Keratinocyte (primary cell): ENCODE results near the gene SLC29A1.

Experiments used
- EZH2 ChIP-seq: IDR thresholded peaks from one replicate; pipeline ENCODE4 v1.6.1; 2012; ENCODE audit warnings: inconsistent platforms, mild to moderate bottlenecking, low read length, moderate library complexity
- TF ChIP-seq, protein P1 (sequence below), 3 experiments: IDR thresholded peaks in 1 of 3; conservative IDR thresholded peaks in 1 of 3; optimal IDR thresholded peaks in 1 of 3; 2 replicates in 2 of 3; 3 replicates in 1 of 3; pipeline versions ENCODE3 to v1.5.1; 2011; ENCODE audit warnings: low read length in 3 of 3, mild to moderate bottlenecking in 3 of 3, moderate library complexity in 2 of 3, control low read depth in 1 of 3, inconsistent platforms in 1 of 3; ENCODE audit not compliant: insufficient read depth in 2 of 3; ENCODE audit errors: extremely low read depth in 1 of 3

DNA sequence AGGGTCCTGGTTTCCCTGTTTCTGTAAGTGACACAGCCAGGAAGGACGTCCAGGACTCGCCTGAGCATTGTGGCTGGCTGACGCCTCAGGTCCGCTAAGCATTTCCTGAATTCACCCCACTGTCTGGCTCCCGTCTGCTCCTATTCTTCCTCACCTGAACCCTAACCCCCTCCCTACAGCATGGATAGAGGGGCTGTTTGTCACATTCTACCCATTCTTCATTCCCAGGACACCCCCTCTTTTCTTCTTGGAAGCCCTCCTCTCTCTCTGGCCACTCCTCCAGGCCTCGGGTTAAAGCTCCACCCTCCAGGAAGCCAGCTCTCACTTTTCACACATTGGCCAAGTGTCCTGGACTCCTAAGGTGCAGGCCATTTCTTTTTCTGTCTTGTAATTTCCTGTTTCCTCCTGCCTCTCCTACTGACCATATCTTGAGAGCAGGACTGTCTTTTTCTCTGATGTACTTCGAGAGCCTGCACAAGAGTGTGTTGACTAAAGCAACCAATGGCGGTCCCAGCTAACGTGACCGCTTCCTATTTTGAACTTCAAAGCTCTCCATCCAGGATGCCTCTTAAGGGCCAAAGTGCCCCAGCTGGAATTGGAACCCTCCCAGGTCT is 30.9 kb upstream of the SLC29A1 start:
- TF ChIP-seq, protein P1, sequence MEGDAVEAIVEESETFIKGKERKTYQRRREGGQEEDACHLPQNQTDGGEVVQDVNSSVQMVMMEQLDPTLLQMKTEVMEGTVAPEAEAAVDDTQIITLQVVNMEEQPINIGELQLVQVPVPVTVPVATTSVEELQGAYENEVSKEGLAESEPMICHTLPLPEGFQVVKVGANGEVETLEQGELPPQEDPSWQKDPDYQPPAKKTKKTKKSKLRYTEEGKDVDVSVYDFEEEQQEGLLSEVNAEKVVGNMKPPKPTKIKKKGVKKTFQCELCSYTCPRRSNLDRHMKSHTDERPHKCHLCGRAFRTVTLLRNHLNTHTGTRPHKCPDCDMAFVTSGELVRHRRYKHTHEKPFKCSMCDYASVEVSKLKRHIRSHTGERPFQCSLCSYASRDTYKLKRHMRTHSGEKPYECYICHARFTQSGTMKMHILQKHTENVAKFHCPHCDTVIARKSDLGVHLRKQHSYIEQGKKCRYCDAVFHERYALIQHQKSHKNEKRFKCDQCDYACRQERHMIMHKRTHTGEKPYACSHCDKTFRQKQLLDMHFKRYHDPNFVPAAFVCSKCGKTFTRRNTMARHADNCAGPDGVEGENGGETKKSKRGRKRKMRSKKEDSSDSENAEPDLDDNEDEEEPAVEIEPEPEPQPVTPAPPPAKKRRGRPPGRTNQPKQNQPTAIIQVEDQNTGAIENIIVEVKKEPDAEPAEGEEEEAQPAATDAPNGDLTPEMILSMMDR (optimal IDR thresholded peaks at IDR 0.05 in 1 of 3, IDR thresholded peaks at IDR 0.05 in 1 of 3, conservative IDR thresholded peaks at IDR 0.05 in 1 of 3; ENCODE audit: extremely low read depth in 1 of 3, insufficient read depth in 2 of 3, low read length in 3 of 3): no peak
- TF ChIP-seq EZH2: no peak
